HepG2 (cell line): ENCODE measurements around the gene SLC2A2. TPM values are rescaled to one million over a fixed set of nuclear protein-coding genes. Genes with fewer than 3 reads are reported as not detected.

Experiments used
- FOXA3 ChIP-seq: IDR thresholded peaks from 2 replicates; pipeline ENCODE4 v1.6.1; 2016; ENCODE audit warnings: missing genetic modification reagents, missing compliant biosample characterization
- FOXJ3 ChIP-seq: sonication (generic); formaldehyde crosslinking; IDR thresholded peaks from 2 replicates; pipeline ENCODE4 v1.4.0; 2020; ENCODE audit warnings: missing genetic modification reagents, mild to moderate bottlenecking, borderline replicate concordance
- GTF3A ChIP-seq: sonication (generic); formaldehyde crosslinking; conservative IDR thresholded peaks from 2 replicates; pipeline ENCODE4 v1.4.0; 2020; ENCODE audit warnings: mild to moderate bottlenecking, missing genetic modification reagents
- HDAC2 ChIP-seq: sonication (generic); formaldehyde crosslinking; IDR thresholded peaks from 2 replicates; pipeline ENCODE4 v1.4.0; 2020; ENCODE audit warnings: missing genetic modification reagents
- KAT8 ChIP-seq: IDR thresholded peaks from 2 replicates; pipeline ENCODE4 v1.6.1; 2016; ENCODE audit warnings: missing genetic modification reagents, missing compliant biosample characterization
- KDM5A ChIP-seq: fragments of 200-600 bp; sonication (generic); IDR thresholded peaks from 2 replicates; pipeline ENCODE4 v1.7.0; 2018; ENCODE audit warnings: antibody characterized with exemption, mild to moderate bottlenecking, low read length, borderline replicate concordance
- PPARG ChIP-seq: conservative IDR thresholded peaks from 2 replicates; pipeline ENCODE4 v1.6.1; 2016; ENCODE audit warnings: missing biosample characterization, missing genetic modification reagents
- RCOR2 ChIP-seq: IDR thresholded peaks from 2 replicates; pipeline ENCODE4 v1.6.1; 2016; ENCODE audit warnings: missing biosample characterization, missing genetic modification reagents
- RXRB ChIP-seq: IDR thresholded peaks from 2 replicates; pipeline ENCODE4 v1.6.1; 2016; ENCODE audit warnings: borderline replicate concordance, missing genetic modification reagents, missing compliant biosample characterization
- SALL1 ChIP-seq: sonication (generic); formaldehyde crosslinking; IDR thresholded peaks from 2 replicates; pipeline ENCODE4 v1.8.0; 2022; ENCODE audit warnings: mild to moderate bottlenecking, missing genetic modification reagents
- ZMYM4 ChIP-seq: sonication (generic); formaldehyde crosslinking; IDR thresholded peaks from 2 replicates; pipeline ENCODE4 v1.8.1; 2023; ENCODE audit warnings: mild to moderate bottlenecking, missing genetic modification reagents
- ZNF121 ChIP-seq: sonication (generic); formaldehyde crosslinking; IDR thresholded peaks from 2 replicates; pipeline ENCODE4 v1.5.0; 2020; ENCODE audit warnings: mild to moderate bottlenecking, missing genetic modification reagents
- ZNF761 ChIP-seq: sonication (generic); formaldehyde crosslinking; conservative IDR thresholded peaks from 2 replicates; pipeline ENCODE4 v1.4.0; 2020; ENCODE audit warnings: mild to moderate bottlenecking, missing genetic modification reagents
- polyA plus RNA-seq, 8 experiments: library from polyadenylated mRNA; depleted of rRNA in 3 of 8; stranded (reverse) in 7 of 8; unstranded in 1 of 8; fragments of >200 nt; fragmentation: Illumina TruSeq in 4 of 8; extraction: Trizol in 4 of 8; gene quantifications; 2 replicates each; pipeline versions ENCODE4 v1.2.1 to v1.2.3, GENCODE V29; 2011 to 2016; ENCODE audit warnings: low read depth in 4 of 8, missing spikeins in 1 of 8, mixed read lengths in 1 of 8; ENCODE audit not compliant: insufficient read depth in 1 of 8
- total RNA-seq, 5 experiments: library from RNA; depleted of rRNA; stranded (reverse); fragments of >200 nt; fragmentation: Illumina TruSeq; extraction: Trizol; gene quantifications; 2 replicates each; pipeline ENCODE4 v1.2.3, GENCODE V29; 2016; ENCODE audit warnings: low read depth in 1 of 5
- TF ChIP-seq, protein P1 (sequence below): sonication (generic); formaldehyde crosslinking; IDR thresholded peaks from 2 replicates; pipeline ENCODE4 v1.9.0; 2021; ENCODE audit warnings: mild to moderate bottlenecking, missing genetic modification reagents
- TF ChIP-seq, protein P2 (sequence below): IDR thresholded peaks from 2 replicates; pipeline ENCODE4 v1.6.1; 2012; ENCODE audit warnings: low read depth, low read length, improper control_type of control experiment
- TF ChIP-seq, protein P3 (sequence below): sonication (generic); formaldehyde crosslinking; IDR thresholded peaks from 2 replicates; pipeline ENCODE4 v1.4.0; 2020; ENCODE audit warnings: missing genetic modification reagents
- TF ChIP-seq, protein P4 (sequence below): sonication (generic); formaldehyde crosslinking; conservative IDR thresholded peaks from 2 replicates; pipeline ENCODE4 v1.8.1; 2023; ENCODE audit warnings: missing genetic modification reagents

Gene SLC2A2
- total and polyA plus RNA-seq, 2 of the 13 experiments (the other 11 are each of a cell fraction or from before 2014, with no cell fraction given): 19.5 to 23.2 TPM

DNA sequence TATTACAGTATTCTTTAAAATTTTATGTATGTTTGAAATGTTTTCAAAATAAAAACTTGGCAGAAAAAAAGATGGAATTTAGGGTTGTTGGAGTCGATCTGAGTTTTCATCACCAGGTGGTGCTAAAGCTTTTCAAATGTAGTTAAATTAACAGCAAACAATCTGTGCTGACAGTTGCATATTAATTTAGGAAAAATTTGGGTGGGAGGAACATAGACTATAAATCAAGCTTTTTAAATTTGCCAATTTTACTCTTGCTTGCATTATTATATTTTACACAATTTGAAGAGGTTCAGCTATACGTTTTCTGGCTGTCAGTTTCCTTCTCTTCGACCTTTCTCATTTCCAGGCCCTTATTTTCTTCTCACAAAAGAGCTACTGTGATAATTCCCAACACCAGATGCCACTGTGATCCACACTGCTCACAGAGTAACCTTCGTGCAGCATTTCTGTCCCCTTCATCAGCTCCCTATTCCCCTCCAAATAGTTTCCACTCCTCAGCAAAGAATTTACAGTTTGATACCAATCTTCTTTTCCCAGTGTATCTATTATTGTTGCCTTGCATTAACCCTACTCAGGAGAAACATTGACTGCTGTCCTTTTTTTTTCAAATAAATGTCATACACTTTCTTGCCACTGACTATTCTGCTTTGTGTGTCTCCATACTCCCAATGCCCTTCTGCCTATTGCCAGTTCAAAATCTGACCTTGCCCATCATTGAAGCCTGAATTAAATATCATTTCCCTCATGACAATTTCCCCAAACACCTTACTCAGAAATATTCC, 64.7 kb downstream of the SLC2A2 start (continued):
- TF ChIP-seq, protein P1, sequence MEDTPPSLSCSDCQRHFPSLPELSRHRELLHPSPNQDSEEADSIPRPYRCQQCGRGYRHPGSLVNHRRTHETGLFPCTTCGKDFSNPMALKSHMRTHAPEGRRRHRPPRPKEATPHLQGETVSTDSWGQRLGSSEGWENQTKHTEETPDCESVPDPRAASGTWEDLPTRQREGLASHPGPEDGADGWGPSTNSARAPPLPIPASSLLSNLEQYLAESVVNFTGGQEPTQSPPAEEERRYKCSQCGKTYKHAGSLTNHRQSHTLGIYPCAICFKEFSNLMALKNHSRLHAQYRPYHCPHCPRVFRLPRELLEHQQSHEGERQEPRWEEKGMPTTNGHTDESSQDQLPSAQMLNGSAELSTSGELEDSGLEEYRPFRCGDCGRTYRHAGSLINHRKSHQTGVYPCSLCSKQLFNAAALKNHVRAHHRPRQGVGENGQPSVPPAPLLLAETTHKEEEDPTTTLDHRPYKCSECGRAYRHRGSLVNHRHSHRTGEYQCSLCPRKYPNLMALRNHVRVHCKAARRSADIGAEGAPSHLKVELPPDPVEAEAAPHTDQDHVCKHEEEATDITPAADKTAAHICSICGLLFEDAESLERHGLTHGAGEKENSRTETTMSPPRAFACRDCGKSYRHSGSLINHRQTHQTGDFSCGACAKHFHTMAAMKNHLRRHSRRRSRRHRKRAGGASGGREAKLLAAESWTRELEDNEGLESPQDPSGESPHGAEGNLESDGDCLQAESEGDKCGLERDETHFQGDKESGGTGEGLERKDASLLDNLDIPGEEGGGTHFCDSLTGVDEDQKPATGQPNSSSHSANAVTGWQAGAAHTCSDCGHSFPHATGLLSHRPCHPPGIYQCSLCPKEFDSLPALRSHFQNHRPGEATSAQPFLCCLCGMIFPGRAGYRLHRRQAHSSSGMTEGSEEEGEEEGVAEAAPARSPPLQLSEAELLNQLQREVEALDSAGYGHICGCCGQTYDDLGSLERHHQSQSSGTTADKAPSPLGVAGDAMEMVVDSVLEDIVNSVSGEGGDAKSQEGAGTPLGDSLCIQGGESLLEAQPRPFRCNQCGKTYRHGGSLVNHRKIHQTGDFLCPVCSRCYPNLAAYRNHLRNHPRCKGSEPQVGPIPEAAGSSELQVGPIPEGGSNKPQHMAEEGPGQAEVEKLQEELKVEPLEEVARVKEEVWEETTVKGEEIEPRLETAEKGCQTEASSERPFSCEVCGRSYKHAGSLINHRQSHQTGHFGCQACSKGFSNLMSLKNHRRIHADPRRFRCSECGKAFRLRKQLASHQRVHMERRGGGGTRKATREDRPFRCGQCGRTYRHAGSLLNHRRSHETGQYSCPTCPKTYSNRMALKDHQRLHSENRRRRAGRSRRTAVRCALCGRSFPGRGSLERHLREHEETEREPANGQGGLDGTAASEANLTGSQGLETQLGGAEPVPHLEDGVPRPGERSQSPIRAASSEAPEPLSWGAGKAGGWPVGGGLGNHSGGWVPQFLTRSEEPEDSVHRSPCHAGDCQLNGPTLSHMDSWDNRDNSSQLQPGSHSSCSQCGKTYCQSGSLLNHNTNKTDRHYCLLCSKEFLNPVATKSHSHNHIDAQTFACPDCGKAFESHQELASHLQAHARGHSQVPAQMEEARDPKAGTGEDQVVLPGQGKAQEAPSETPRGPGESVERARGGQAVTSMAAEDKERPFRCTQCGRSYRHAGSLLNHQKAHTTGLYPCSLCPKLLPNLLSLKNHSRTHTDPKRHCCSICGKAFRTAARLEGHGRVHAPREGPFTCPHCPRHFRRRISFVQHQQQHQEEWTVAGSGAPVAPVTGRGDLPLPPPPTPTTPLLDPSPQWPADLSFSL (CRISPR knock-in tag): no peak
- TF ChIP-seq FOXA3 (CRISPR knock-in tag): 0 out of 2 replicates have a peak, but pooled peaks have one; percentile 5
- TF ChIP-seq, protein P2, sequence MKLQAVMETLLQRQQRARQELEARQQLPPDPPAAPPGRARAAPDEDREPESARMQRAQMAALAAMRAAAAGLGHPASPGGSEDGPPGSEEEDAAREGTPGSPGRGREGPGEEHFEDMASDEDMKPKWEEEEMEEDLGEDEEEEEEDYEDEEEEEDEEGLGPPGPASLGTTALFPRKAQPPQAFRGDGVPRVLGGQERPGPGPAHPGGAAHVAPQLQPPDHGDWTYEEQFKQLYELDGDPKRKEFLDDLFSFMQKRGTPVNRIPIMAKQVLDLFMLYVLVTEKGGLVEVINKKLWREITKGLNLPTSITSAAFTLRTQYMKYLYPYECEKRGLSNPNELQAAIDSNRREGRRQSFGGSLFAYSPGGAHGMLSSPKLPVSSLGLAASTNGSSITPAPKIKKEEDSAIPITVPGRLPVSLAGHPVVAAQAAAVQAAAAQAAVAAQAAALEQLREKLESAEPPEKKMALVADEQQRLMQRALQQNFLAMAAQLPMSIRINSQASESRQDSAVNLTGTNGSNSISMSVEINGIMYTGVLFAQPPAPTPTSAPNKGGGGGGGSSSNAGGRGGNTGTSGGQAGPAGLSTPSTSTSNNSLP: peak; percentile 33; the same call in 1 of the 2 replicates
- TF ChIP-seq, protein P3, sequence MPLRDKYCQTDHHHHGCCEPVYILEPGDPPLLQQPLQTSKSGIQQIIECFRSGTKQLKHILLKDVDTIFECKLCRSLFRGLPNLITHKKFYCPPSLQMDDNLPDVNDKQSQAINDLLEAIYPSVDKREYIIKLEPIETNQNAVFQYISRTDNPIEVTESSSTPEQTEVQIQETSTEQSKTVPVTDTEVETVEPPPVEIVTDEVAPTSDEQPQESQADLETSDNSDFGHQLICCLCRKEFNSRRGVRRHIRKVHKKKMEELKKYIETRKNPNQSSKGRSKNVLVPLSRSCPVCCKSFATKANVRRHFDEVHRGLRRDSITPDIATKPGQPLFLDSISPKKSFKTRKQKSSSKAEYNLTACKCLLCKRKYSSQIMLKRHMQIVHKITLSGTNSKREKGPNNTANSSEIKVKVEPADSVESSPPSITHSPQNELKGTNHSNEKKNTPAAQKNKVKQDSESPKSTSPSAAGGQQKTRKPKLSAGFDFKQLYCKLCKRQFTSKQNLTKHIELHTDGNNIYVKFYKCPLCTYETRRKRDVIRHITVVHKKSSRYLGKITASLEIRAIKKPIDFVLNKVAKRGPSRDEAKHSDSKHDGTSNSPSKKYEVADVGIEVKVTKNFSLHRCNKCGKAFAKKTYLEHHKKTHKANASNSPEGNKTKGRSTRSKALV: peak; percentile 16; the same call in 1 of the 2 replicates
- no peak for TF ChIP-seq ZNF121 (CRISPR knock-in tag)
- 0 out of 2 replicates have a peak, but pooled peaks have one; percentile 21 for TF ChIP-seq RCOR2 (CRISPR knock-in tag)
- no peak for TF ChIP-seq GTF3A
- peak; percentile 33; the same call in 1 of the 2 replicates for TF ChIP-seq HDAC2 (CRISPR knock-in tag)
- peak; percentile 32 for TF ChIP-seq ZMYM4 (CRISPR knock-in tag)
- TF ChIP-seq, protein P4, sequence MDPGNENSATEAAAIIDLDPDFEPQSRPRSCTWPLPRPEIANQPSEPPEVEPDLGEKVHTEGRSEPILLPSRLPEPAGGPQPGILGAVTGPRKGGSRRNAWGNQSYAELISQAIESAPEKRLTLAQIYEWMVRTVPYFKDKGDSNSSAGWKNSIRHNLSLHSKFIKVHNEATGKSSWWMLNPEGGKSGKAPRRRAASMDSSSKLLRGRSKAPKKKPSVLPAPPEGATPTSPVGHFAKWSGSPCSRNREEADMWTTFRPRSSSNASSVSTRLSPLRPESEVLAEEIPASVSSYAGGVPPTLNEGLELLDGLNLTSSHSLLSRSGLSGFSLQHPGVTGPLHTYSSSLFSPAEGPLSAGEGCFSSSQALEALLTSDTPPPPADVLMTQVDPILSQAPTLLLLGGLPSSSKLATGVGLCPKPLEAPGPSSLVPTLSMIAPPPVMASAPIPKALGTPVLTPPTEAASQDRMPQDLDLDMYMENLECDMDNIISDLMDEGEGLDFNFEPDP (CRISPR knock-in tag): 0 out of 2 replicates have a peak, but pooled peaks have one; percentile 24
- peak; percentile 56; the same call in 1 of the 2 replicates for TF ChIP-seq RXRB (CRISPR knock-in tag)
- TF ChIP-seq FOXJ3: peak; percentile 23; the same call in 1 of the 2 replicates
- peak; percentile 28; the same call in 1 of the 2 replicates for TF ChIP-seq KAT8 (CRISPR knock-in tag)
- 0 out of 2 replicates have a peak, but pooled peaks have one; percentile 29 for TF ChIP-seq ZNF761 (CRISPR knock-in tag)
- peak; percentile 56; the same call in 1 of the 2 replicates for TF ChIP-seq KDM5A
- peak; percentile 10; the same call in 1 of the 2 replicates for TF ChIP-seq SALL1 (CRISPR knock-in tag)
- TF ChIP-seq PPARG (CRISPR knock-in tag): peak; percentile 66; the same call in 1 of the 2 replicates
